Activated naive CD4-positive, alpha-beta T cell treated with anti-CD3 and anti-CD28 coated beads, Interleukin-2, amount 10 ng/mL, durations not matched to agents 7 days and 5 days (primary cell): ENCODE measurements around the gene OGT.
A peak's percentile ranks its signal among the peaks of the same experiment; 100 is the strongest.

ENCODE experiments used
- CTCF ChIA-PET: fragments of 350-600 bp; sonication (Branson Sonifier 250); formaldehyde crosslinking; loops from one replicate; lab custom pipeline; 2021; ENCODE audit warnings: antibody characterized with exemption; lab: Charles Lee
- DNase-seq: peaks from one replicate; pipeline ENCODE4 v3.0.0-alpha.2; 2020
- H3K27ac Mint-ChIP-seq: one replicate; pipeline ENCODE4 v1.8.0; 2021; ENCODE audit warnings: mild to moderate bottlenecking, moderate library complexity, mixed read lengths
- H3K27me3 Mint-ChIP-seq: one replicate; pipeline ENCODE4 v1.8.0; 2021; ENCODE audit warnings: mild to moderate bottlenecking, mixed read lengths
- H3K36me3 Mint-ChIP-seq: one replicate; pipeline ENCODE4 v1.8.0; 2021; ENCODE audit warnings: mixed read lengths
- H3K4me1 Mint-ChIP-seq: one replicate; pipeline ENCODE4 v1.8.0; 2021; ENCODE audit warnings: mixed read lengths
- H3K4me3 Mint-ChIP-seq: one replicate; pipeline ENCODE4 v1.8.0; 2021; ENCODE audit warnings: mild to moderate bottlenecking, moderate library complexity, mixed read lengths
- H3K9me3 Mint-ChIP-seq: one replicate; pipeline ENCODE4 v1.8.0; 2021; ENCODE audit warnings: mixed read lengths

Gene OGT

GRCh38 chrX:71615954-71616353, 83.0 kb downstream of the OGT start:
- H3K27ac Mint-ChIP-seq = peak overlapping the region; percentile 77
- CTCF ChIA-PET = interaction anchor here (1.1 kb wide), 1 partner anchor 11 kb away, joined by 3 read pairs; no protein-coding TSS in a partner anchor
- no peaks in the 10 kb centered on the region for H3K27me3 Mint-ChIP-seq
- peak overlapping the region; percentile 89 for H3K4me3 Mint-ChIP-seq
- H3K36me3 Mint-ChIP-seq = peaks cover 60% of the 10 kb centered on the region
- no peak for DNase-seq
- H3K4me1 Mint-ChIP-seq = peaks cover 83% of the 10 kb centered on the region
- H3K9me3 Mint-ChIP-seq = no peaks in the 10 kb centered on the region

- DNase-seq = no peak
- CTCF ChIA-PET = interaction anchor here (1.4 kb wide), 2 partner anchors 8 to 35 kb away, joined by 4 to 5 read pairs; no protein-coding TSS in a partner anchor
These were observed 84.0 kb downstream of the OGT start for GRCh38 chrX:71616672-71617529.

GRCh38 chrX:71617742-71618141, 84.8 kb downstream of the OGT start:
- CTCF ChIA-PET = interaction anchor here (1.4 kb wide), 2 partner anchors 9 to 34 kb away, joined by 4 to 5 read pairs; no protein-coding TSS in a partner anchor
- no peak for DNase-seq
- peak overlapping the region; percentile 90 for H3K27ac Mint-ChIP-seq
- H3K9me3 Mint-ChIP-seq = no peaks in the 10 kb centered on the region
- peaks cover 49% of the 10 kb centered on the region for H3K36me3 Mint-ChIP-seq
- no peaks in the 10 kb centered on the region for H3K27me3 Mint-ChIP-seq
- peaks cover 89% of the 10 kb centered on the region for H3K4me1 Mint-ChIP-seq
- H3K4me3 Mint-ChIP-seq = peak overlapping the region; percentile 89

More at GRCh38 chrX:71616672-71617529, 84.0 kb downstream of the OGT start:
- Mint-ChIP-seq H3K4me3 (peak overlapping the region; percentile 89), H3K4me1 (peaks cover 83% of the 10 kb centered on the region), H3K27me3 (no peaks in the 10 kb centered on the region), H3K36me3 (peaks cover 50% of the 10 kb centered on the region), H3K27ac (no peak overlapping the region), H3K9me3 (no peaks in the 10 kb centered on the region)

GRCh38 chrX:71618303-71618721, 85.4 kb downstream of the OGT start, which contains the start of gene CXCR3:
Gene CXCR3 (minus strand): TSS chrX:71618511. CDS start chrX:71618449, 62 bp downstream.
- DNase-seq = peak; percentile 75
- no peaks in the 10 kb centered on the region for H3K9me3 Mint-ChIP-seq
- peaks cover 44% of the 10 kb centered on the region for H3K36me3 Mint-ChIP-seq
- peak within 1 kb of the TSS; percentile 90 for H3K27ac Mint-ChIP-seq
- CTCF ChIA-PET = no interaction called here
- H3K4me3 Mint-ChIP-seq = peak within 1 kb of the TSS; percentile 89
- no peaks in the 10 kb centered on the region for H3K27me3 Mint-ChIP-seq
- peaks cover 90% of the 10 kb centered on the region for H3K4me1 Mint-ChIP-seq

- Mint-ChIP-seq H3K27me3 (no peaks in the 10 kb centered on the region), H3K9me3 (no peaks in the 10 kb centered on the region), H3K36me3 (peaks cover 40% of the 10 kb centered on the region), H3K27ac (peak overlapping the region; percentile 90), H3K4me3 (peak overlapping the region; percentile 89), H3K4me1 (peaks cover 90% of the 10 kb centered on the region)
- CTCF ChIA-PET = no interaction called here
- no peak for DNase-seq
These were observed 85.9 kb downstream of the OGT start for GRCh38 chrX:71618787-71619186.

GRCh38 chrX:71619193-71619592, 86.3 kb downstream of the OGT start:
- Mint-ChIP-seq H3K9me3 (no peaks in the 10 kb centered on the region), H3K36me3 (peaks cover 38% of the 10 kb centered on the region), H3K4me3 (peak overlapping the region; percentile 89), H3K4me1 (peaks cover 91% of the 10 kb centered on the region), H3K27me3 (no peaks in the 10 kb centered on the region), H3K27ac (peak overlapping the region; percentile 90)
- CTCF ChIA-PET = interaction anchor here (1.0 kb wide), 1 partner anchor 19 kb away, joined by 3 read pairs; no protein-coding TSS in a partner anchor
- DNase-seq = peak; percentile 51

- Mint-ChIP-seq H3K9me3 (no peaks in the 10 kb centered on the region), H3K4me3 (no peak overlapping the region), H3K36me3 (peaks cover 34% of the 10 kb centered on the region), H3K27ac (peak overlapping the region; percentile 90), H3K27me3 (no peaks in the 10 kb centered on the region), H3K4me1 (peaks cover 91% of the 10 kb centered on the region)
- DNase-seq = no peak
- CTCF ChIA-PET = interaction anchor here (1.0 kb wide), 1 partner anchor 18 kb away, joined by 3 read pairs; no protein-coding TSS in a partner anchor
These were observed 87.1 kb downstream of the OGT start for GRCh38 chrX:71619986-71620385.

GRCh38 chrX:71621603-71622002, 88.7 kb downstream of the OGT start:
- H3K4me1 Mint-ChIP-seq = peaks cover 86% of the 10 kb centered on the region
- CTCF ChIA-PET = interaction anchor here (1.1 to 1.2 kb wide), 3 partner anchors 11 to 89 kb away, joined by 3 to 4 read pairs (median 3); partner anchors contain the start of gene OGT
- H3K27ac Mint-ChIP-seq = peak overlapping the region; percentile 92
- H3K9me3 Mint-ChIP-seq = no peaks in the 10 kb centered on the region
- no peaks in the 10 kb centered on the region for H3K27me3 Mint-ChIP-seq
- no peak overlapping the region for H3K4me3 Mint-ChIP-seq
- no peak for DNase-seq
- H3K36me3 Mint-ChIP-seq = peaks cover 24% of the 10 kb centered on the region

GRCh38 chrX:71622032-71622575, 89.2 kb downstream of the OGT start:
- CTCF ChIA-PET = interaction anchor here (0.9 to 1.6 kb wide), 5 partner anchors 16 to 89 kb away, joined by 3 to 4 read pairs (median 3); partner anchors contain the start of gene OGT
- Mint-ChIP-seq H3K4me3 (no peak overlapping the region), H3K9me3 (no peaks in the 10 kb centered on the region), H3K27me3 (no peaks in the 10 kb centered on the region), H3K36me3 (peaks cover 20% of the 10 kb centered on the region), H3K27ac (peak overlapping the region; percentile 92), H3K4me1 (peaks cover 85% of the 10 kb centered on the region)
- no peak for DNase-seq

GRCh38 chrX:71622576-71623450, 89.9 kb downstream of the OGT start:
- Mint-ChIP-seq H3K36me3 (peaks cover 20% of the 10 kb centered on the region), H3K27ac (peak overlapping the region; percentile 92), H3K4me1 (peaks cover 82% of the 10 kb centered on the region), H3K27me3 (no peaks in the 10 kb centered on the region), H3K9me3 (no peaks in the 10 kb centered on the region), H3K4me3 (peak overlapping the region; percentile 23)
- DNase-seq = peak; percentile 75
- CTCF ChIA-PET = interaction anchor here (0.9 to 1.6 kb wide), 5 partner anchors 15 to 90 kb away, joined by 3 to 4 read pairs (median 3); partner anchors contain the start of gene OGT

GRCh38 chrX:71623714-71624113, 90.8 kb downstream of the OGT start:
- DNase-seq = no peak
- H3K4me1 Mint-ChIP-seq = peaks cover 75% of the 10 kb centered on the region
- H3K27ac Mint-ChIP-seq = peak overlapping the region; percentile 92
- H3K9me3 Mint-ChIP-seq = no peaks in the 10 kb centered on the region
- no peaks in the 10 kb centered on the region for H3K27me3 Mint-ChIP-seq
- peaks cover 14% of the 10 kb centered on the region for H3K36me3 Mint-ChIP-seq
- peak overlapping the region; percentile 52 for H3K4me3 Mint-ChIP-seq
- CTCF ChIA-PET = interaction anchor here (0.9 to 1.6 kb wide), 2 partner anchors 14 to 27 kb away, joined by 3 to 4 read pairs; no protein-coding TSS in a partner anchor

GRCh38 chrX:71625471-71625870, 92.6 kb downstream of the OGT start:
- Mint-ChIP-seq H3K4me3 (no peak overlapping the region), H3K27ac (no peak overlapping the region), H3K27me3 (no peaks in the 10 kb centered on the region), H3K4me1 (peaks cover 71% of the 10 kb centered on the region), H3K9me3 (no peaks in the 10 kb centered on the region), H3K36me3 (peaks cover 7% of the 10 kb centered on the region)
- no peak for DNase-seq
- CTCF ChIA-PET = no interaction called here
